Measurements from ENCODE around the gene COL27A1.
"Not testable (repeated sequence)": the region's sequence is repeated elsewhere in the genome, so short reads cannot be mapped to it uniquely, and the experiment has no call there.

The COL27A1 gene

GRCh38 chr9:114120192-114121014 lies 34.9 kb upstream of the COL27A1 start:
- Mint-ChIP-seq H3K27ac (peak overlapping the region in 1 of 2 donors; percentile 27), H3K9me3 (no peaks in the 10 kb centered on the region), H3K4me1 (no peaks in the 10 kb centered on the region), H3K4me3 (no peak overlapping the region), H3K27me3 (peaks cover 26% of the 10 kb centered on the region)
- ATAC-seq: no peak
- DNase-seq: no peak

- Mint-ChIP-seq H3K9me3 (no peaks in the 10 kb centered on the region), H3K27me3 (peaks cover 24% of the 10 kb centered on the region), H3K4me1 (no peaks in the 10 kb centered on the region), H3K4me3 (no peak overlapping the region), H3K27ac (no peak overlapping the region)
- ATAC-seq (no peak), DNase-seq (no peak)
These were observed 33.9 kb upstream of the COL27A1 start for GRCh38 chr9:114121227-114122135.

GRCh38 chr9:114122136-114123027 lies 33.0 kb upstream of the COL27A1 start:
- H3K27me3 Mint-ChIP-seq: peaks cover 19% of the 10 kb centered on the region
- H3K27ac Mint-ChIP-seq: no peak overlapping the region

GRCh38 chr9:114123031-114123977 lies 32.0 kb upstream of the COL27A1 start:
- DNase-seq: no peak
- H3K4me3 Mint-ChIP-seq: no peak overlapping the region
- ATAC-seq: no peak
- H3K27me3 Mint-ChIP-seq: peaks cover 13% of the 10 kb centered on the region
- H3K4me1 Mint-ChIP-seq: no peaks in the 10 kb centered on the region
- peaks cover 4 to 8% of the 10 kb centered on the region in 2 donors for H3K9me3 Mint-ChIP-seq
- H3K27ac Mint-ChIP-seq: no peak overlapping the region

More at GRCh38 chr9:114122136-114123027, 33.0 kb upstream of the COL27A1 start:
- no peak for DNase-seq
- H3K4me3 Mint-ChIP-seq: no peak overlapping the region
- H3K9me3 Mint-ChIP-seq: peaks cover 3 to 5% of the 10 kb centered on the region in 2 donors
- ATAC-seq: no peak
- no peaks in the 10 kb centered on the region for H3K4me1 Mint-ChIP-seq

GRCh38 chr9:114124138-114124537 lies 31.2 kb upstream of the COL27A1 start:
- Mint-ChIP-seq H3K27ac (no peak overlapping the region), H3K9me3 (peaks cover 4 to 8% of the 10 kb centered on the region in 2 donors), H3K4me1 (no peaks in the 10 kb centered on the region), H3K4me3 (no peak overlapping the region), H3K27me3 (peaks cover 13% of the 10 kb centered on the region)
- DNase-seq (no peak), ATAC-seq (no peak)

- peaks cover 15% of the 10 kb centered on the region for H3K27me3 Mint-ChIP-seq
- H3K9me3 Mint-ChIP-seq: peaks cover 4 to 8% of the 10 kb centered on the region in 2 donors
- DNase-seq: no peak
- H3K27ac Mint-ChIP-seq: no peak overlapping the region
- no peaks in the 10 kb centered on the region for H3K4me1 Mint-ChIP-seq
- ATAC-seq: no peak
- no peak overlapping the region for H3K4me3 Mint-ChIP-seq
These were observed 30.5 kb upstream of the COL27A1 start for GRCh38 chr9:114124666-114125475.

GRCh38 chr9:114125476-114126013 lies 29.8 kb upstream of the COL27A1 start:
- ATAC-seq (no peak), DNase-seq (no peak)
- H3K4me1 Mint-ChIP-seq: no peaks in the 10 kb centered on the region
- no peak overlapping the region for H3K4me3 Mint-ChIP-seq
- peaks cover 4 to 8% of the 10 kb centered on the region in 2 donors for H3K9me3 Mint-ChIP-seq
- H3K27me3 Mint-ChIP-seq: peaks cover 15% of the 10 kb centered on the region
- H3K27ac Mint-ChIP-seq: no peak overlapping the region

GRCh38 chr9:114126247-114127060 lies 28.9 kb upstream of the COL27A1 start:
- Mint-ChIP-seq H3K9me3 (peaks cover 4 to 8% of the 10 kb centered on the region in 2 donors), H3K27ac (peak overlapping the region in 1 of 2 donors; percentile 10), H3K4me3 (no peak overlapping the region), H3K27me3 (peaks cover 15% of the 10 kb centered on the region), H3K4me1 (no peaks in the 10 kb centered on the region)
- no peak for DNase-seq
- ATAC-seq: no peak

- not testable (repeated sequence) for ATAC-seq, H3K4me1 Mint-ChIP-seq, H3K9me3 Mint-ChIP-seq, H3K4me3 Mint-ChIP-seq, DNase-seq
- peaks cover 21% of the 10 kb centered on the region for H3K27me3 Mint-ChIP-seq
- H3K27ac Mint-ChIP-seq: peak overlapping the region in 1 of 2 donors; percentile 8
These were observed 26.6 kb upstream of the COL27A1 start for GRCh38 chr9:114128759-114129158.

GRCh38 chr9:114130141-114130540 lies 25.2 kb upstream of the COL27A1 start:
- H3K4me1 Mint-ChIP-seq: no peaks in the 10 kb centered on the region

GRCh38 chr9:114130624-114131277 lies 24.6 kb upstream of the COL27A1 start:
- ATAC-seq (no peak), DNase-seq (no peak)
- Mint-ChIP-seq H3K4me1 (no peaks in the 10 kb centered on the region), H3K27ac (peak overlapping the region; percentile 17 to 20), H3K9me3 (peaks cover 4 to 8% of the 10 kb centered on the region in 2 donors), H3K27me3 (peaks cover 23% of the 10 kb centered on the region), H3K4me3 (no peak overlapping the region)

More at GRCh38 chr9:114130141-114130540, 25.2 kb upstream of the COL27A1 start:
- peaks cover 4 to 8% of the 10 kb centered on the region in 2 donors for H3K9me3 Mint-ChIP-seq
- ATAC-seq: no peak
- no peak overlapping the region for H3K27ac Mint-ChIP-seq
- H3K4me3 Mint-ChIP-seq: no peak overlapping the region
- no peak for DNase-seq
- H3K27me3 Mint-ChIP-seq: peaks cover 23% of the 10 kb centered on the region
